Mesothelial cell of epicardium (in vitro differentiated cells): Measurements from ENCODE around the gene SPINK1. TPM values are rescaled to one million over a fixed set of nuclear protein-coding genes. Genes with fewer than 3 reads are reported as not detected.

Experiments
- DNase-seq, 2 experiments: peaks; one replicate each; pipeline ENCODE4 v3.0.0; 2021; ENCODE audit warnings: low spot score in 2 of 2; ENCODE audit not compliant: unreplicated experiment in 2 of 2
- H3K27ac Mint-ChIP-seq: 2 replicates; pipeline ENCODE4 v1.8.0; 2021; ENCODE audit warnings: mixed read lengths
- H3K27me3 Mint-ChIP-seq: 2 replicates; pipeline ENCODE4 v1.8.0; 2021; ENCODE audit warnings: low read depth, mixed read lengths
- H3K36me3 Mint-ChIP-seq: 2 replicates; pipeline ENCODE4 v1.8.0; 2021; ENCODE audit warnings: mixed read lengths
- H3K4me1 Mint-ChIP-seq: 2 replicates; pipeline ENCODE4 v1.8.0; 2021; ENCODE audit warnings: mixed read lengths
- H3K4me3 Mint-ChIP-seq: 2 replicates; pipeline ENCODE4 v1.8.0; 2021; ENCODE audit warnings: mild to moderate bottlenecking, moderate library complexity, mixed read lengths
- H3K9me3 Mint-ChIP-seq: 2 replicates; pipeline ENCODE4 v1.8.0; 2021; ENCODE audit warnings: mixed read lengths
- CTCF ChIP-seq: fragments of 200-600 bp; sonication (generic); IDR thresholded peaks from one replicate; pipeline ENCODE4 v1.5.0; 2021; ENCODE audit warnings: antibody characterized with exemption; ENCODE audit not compliant: unreplicated experiment
- total RNA-seq: library from RNA; stranded (reverse); gene quantifications from 3 replicates; pipeline ENCODE4 v1.2.1, GENCODE V29; 2021

Gene SPINK1
- total RNA-seq, 1 donor from 2014 or later, result 1.4 TPM

- TF ChIP-seq CTCF, result no peak
- DNase-seq, result no peak
- Mint-ChIP-seq H3K36me3 (peaks cover 2% of the 10 kb centered on the region), H3K27ac (no peak overlapping the region), H3K4me3 (no peak overlapping the region), H3K27me3 (no peaks in the 10 kb centered on the region), H3K9me3 (peaks cover 3% of the 10 kb centered on the region), H3K4me1 (peaks cover 11% of the 10 kb centered on the region)
These were observed 54.5 kb downstream of the SPINK1 start for GRCh38 chr5:147776989-147777388.

Other genes starting within 250 kb of the SPINK1 start
- 5.1 to 5.5 TPM (median 5.4 TPM) in 3 replicates for gene JAKMIP2, start 48.9 kb downstream of the SPINK1 start, total RNA-seq
- gene SCGB3A2, start 47.0 kb upstream of the SPINK1 start, total RNA-seq, result 0.49 TPM in 1 of 3 replicates, not detected in the others
- gene C5orf46, start 74.9 kb upstream of the SPINK1 start, total RNA-seq, result 0.42 to 0.59 TPM in 2 of 3 replicates, not detected in the other
- gene SPINK5, start 232.3 kb upstream of the SPINK1 start, total RNA-seq, result 19.8 to 20.8 TPM (median 19.8 TPM) in 3 replicates